ENCODE measurements around the gene TACC3.

DNA sequence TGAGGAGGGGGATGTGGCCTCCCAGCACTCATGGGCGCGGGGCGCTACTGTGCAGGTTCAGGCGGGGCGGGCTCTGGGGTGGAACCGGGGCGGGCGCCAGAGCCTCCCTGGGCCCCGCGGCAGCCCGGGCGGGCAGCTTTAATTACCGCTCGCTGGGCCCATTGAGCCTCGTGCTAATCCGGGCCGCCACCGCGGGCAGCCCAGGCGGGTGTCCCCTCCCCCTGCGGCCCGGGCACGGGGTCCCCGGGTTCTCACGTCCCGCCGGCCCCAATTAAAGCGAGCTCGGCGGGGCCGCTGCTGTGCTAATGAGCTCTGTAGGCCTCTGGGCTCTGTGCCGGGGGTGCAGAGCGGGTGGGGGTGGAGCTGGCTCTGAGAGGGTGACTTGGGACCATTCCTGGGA is 48.9 kb downstream of the TACC3 start:
- no peak for TF ChIP-seq CTCF (IDR thresholded peaks at IDR 0.05; ENCODE audit: low read depth, low read length, poor library complexity, severe bottlenecking)
- no peak for TF ChIP-seq EZH2phosphoT487 (IDR thresholded peaks at IDR 0.05; ENCODE audit: borderline replicate concordance, low read length)
